ENCODE results near the gene ATP5F1B.
A peak's percentile ranks its signal among the peaks of the same experiment; 100 is the strongest.
"Not testable (repeated sequence)": the region's sequence is repeated elsewhere in the genome, so short reads cannot be mapped to it uniquely, and the experiment has no call there.

Gene ATP5F1B

GRCh38 chr12:56645717-56646446 lies at the start of gene ATP5F1B:
TSS of gene ATP5F1B (minus strand) at chr12:56645984. CDS start at chr12:56645963, 21 bp downstream.
- peak; percentile 67 for DNase-seq

GRCh38 chr12:56694161-56694560 lies 48.4 kb upstream of the ATP5F1B start:
- no peak for DNase-seq

- DNase-seq = no peak
Measured at GRCh38 chr12:56688846-56689109, 43.0 kb upstream of the ATP5F1B start.

GRCh38 chr12:56688129-56688845 lies 42.5 kb upstream of the ATP5F1B start, which contains the start of gene PTGES3:
TSS of gene PTGES3 (minus strand) at chr12:56688284. CDS start at chr12:56687999, 285 bp downstream.
- DNase-seq = peak; percentile 88

- DNase-seq = no peak
Measured at GRCh38 chr12:56687223-56688128, 41.7 kb upstream of the ATP5F1B start.

GRCh38 chr12:56684745-56685359 lies 39.1 kb upstream of the ATP5F1B start:
- no peak for DNase-seq

GRCh38 chr12:56682323-56682722 lies 36.5 kb upstream of the ATP5F1B start:
- DNase-seq = no peak

- no peak for DNase-seq
Measured at GRCh38 chr12:56679883-56680575, 34.2 kb upstream of the ATP5F1B start.

GRCh38 chr12:56678852-56679251 lies 33.1 kb upstream of the ATP5F1B start:
- DNase-seq = no peak

- DNase-seq = no peak
Measured at GRCh38 chr12:56677680-56678079, 31.9 kb upstream of the ATP5F1B start.

GRCh38 chr12:56676851-56677580 lies 31.2 kb upstream of the ATP5F1B start:
- DNase-seq = no peak

- DNase-seq = no peak
Measured at GRCh38 chr12:56671608-56672007, 25.8 kb upstream of the ATP5F1B start.

- DNase-seq = no peak
Measured at GRCh38 chr12:56670836-56671235, 25.1 kb upstream of the ATP5F1B start.

GRCh38 chr12:56668197-56668457 lies 22.3 kb upstream of the ATP5F1B start:
- DNase-seq = no peak

GRCh38 chr12:56661979-56662638 lies 16.3 kb upstream of the ATP5F1B start:
- no peak for DNase-seq

GRCh38 chr12:56661560-56661959 lies 15.8 kb upstream of the ATP5F1B start:
- no peak for DNase-seq

- DNase-seq = no peak
Measured at GRCh38 chr12:56658921-56659320, 13.1 kb upstream of the ATP5F1B start.

- DNase-seq = no peak
Measured at GRCh38 chr12:56657416-56658379, 11.9 kb upstream of the ATP5F1B start.

GRCh38 chr12:56653781-56654180 lies 8.0 kb upstream of the ATP5F1B start:
- not testable (repeated sequence) for DNase-seq

- DNase-seq = not testable (repeated sequence)
Measured at GRCh38 chr12:56648023-56648422, 2.2 kb upstream of the ATP5F1B start.
